Myometrial cell (primary cell): ENCODE data around the gene PLSCR4. TPM values are rescaled to one million over a fixed set of nuclear protein-coding genes. Genes with fewer than 3 reads are reported as not detected.

Experiments
- total RNA-seq: library from RNA; depleted of rRNA; stranded (reverse); fragments of >200 nt; gene quantifications from 2 replicates; pipeline ENCODE4 v1.2.3, GENCODE V29; 2015

The PLSCR4 gene
- 19.6 and 22.5 TPM in 2 replicates for total RNA-seq

GRCh38 chr3:146250449-146251382 is at the start of gene PLSCR4:
PLSCR4 (minus strand) TSS chr3:146251105; CDS start chr3:146222071, 29,034 bp downstream.

GRCh38 chr3:146160964-146161662 is 89.8 kb downstream of the PLSCR4 start, which contains the start of gene PLOD2:
PLOD2 (minus strand) TSS chr3:146161184; CDS start chr3:146160989, 195 bp downstream.

Other genes starting within 250 kb of the PLSCR4 start
- gene PLOD2, start 89.9 kb downstream of the PLSCR4 start, total RNA-seq = 130 and 185 TPM in 2 replicates
- gene PLSCR2, start 218.5 kb upstream of the PLSCR4 start, total RNA-seq = 0.18 TPM in 1 of 2 replicates, not detected in the other